Astrocyte of the cerebellum (primary cell): ENCODE data around the gene SGTB.
A peak's percentile ranks its signal among the peaks of the same experiment; 100 is the strongest.
"Not testable (repeated sequence)": the region's sequence is repeated elsewhere in the genome, so short reads cannot be mapped to it uniquely, and the experiment has no call there.

Experiments
- DNase-seq: peaks from one replicate; pipeline ENCODE4 v3.0.0-alpha.2; 2011; ENCODE audit warnings: low read depth
- H3K4me3 ChIP-seq: 2 replicates; pipeline ENCODE4 v1.5.1; 2011; ENCODE audit warnings: mild to moderate bottlenecking, low read depth, low read length, moderate library complexity
- CTCF ChIP-seq: IDR thresholded peaks from 2 replicates; pipeline ENCODE4 v1.5.1; 2012; ENCODE audit warnings: low read length, low read depth, moderate library complexity, mild to moderate bottlenecking; ENCODE audit errors: missing control alignments
- in situ Hi-C: cut with HindIII; loops from 2 replicates; pipeline ENCODE4 v1.10.0; 2017; ENCODE audit warnings: low sequenced_read_pairs

The SGTB gene

DNA sequence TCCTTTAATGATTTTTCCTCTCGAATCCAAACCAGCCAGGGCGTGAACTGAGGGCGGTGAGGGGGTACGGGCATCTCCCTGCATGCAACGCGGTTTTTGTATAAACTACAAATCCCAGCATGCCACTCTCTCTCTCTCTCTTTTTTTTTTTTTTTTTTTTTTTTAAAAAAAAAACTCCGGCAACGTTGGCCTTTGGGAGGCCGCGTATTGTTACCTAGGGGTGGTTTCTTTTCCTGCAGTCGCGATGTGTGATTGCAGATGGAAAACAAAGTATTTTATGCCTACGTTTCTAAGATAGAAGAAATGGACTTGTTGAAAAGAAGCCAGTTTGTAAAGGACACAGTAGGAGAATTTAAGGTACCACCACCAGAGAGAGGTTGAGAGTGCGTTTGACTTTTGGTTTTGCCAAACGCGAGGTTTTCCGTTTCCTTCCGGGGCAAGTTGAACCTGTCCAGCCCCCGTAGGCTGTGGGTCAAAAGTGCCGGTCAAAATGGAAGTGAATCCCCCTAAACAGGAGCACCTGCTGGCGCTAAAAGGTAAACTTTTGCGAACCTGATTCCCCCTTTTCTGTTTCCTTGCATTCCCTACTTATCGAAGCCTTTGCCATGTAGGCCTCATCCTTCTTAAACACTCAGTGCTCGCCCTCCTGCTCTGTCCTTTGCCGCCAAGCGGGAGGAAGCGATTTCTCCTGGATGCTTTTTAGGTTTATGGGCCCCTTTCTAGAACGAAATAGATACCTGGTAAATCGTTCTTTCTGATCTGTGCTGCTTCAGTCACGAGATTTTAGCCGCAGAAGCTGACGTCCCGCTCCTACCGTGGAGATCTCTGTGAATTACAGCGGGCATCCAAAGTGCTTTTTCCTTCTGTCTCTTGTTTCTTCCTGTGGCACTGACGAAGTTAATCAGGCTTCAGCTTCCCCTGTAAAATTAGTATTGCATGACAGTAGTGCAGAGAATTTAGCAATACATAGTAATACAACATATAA lies 97.0 kb downstream of the SGTB start, which contains the start of the genes SHLD3 and TRAPPC13:
Gene SHLD3, plus strand, starts transcription at position 457 of the 985 bp plus-strand sequence. CDS start 4,561 bp downstream, outside the sequence.
Gene TRAPPC13, plus strand, starts transcription at position 457 of the 985 bp plus-strand sequence. Its CDS starts 34 bp downstream, at position 491.
- peak; percentile 68 for DNase-seq
- in situ Hi-C loops: loop anchor here (5.0 kb wide), 1 partner anchor 57 kb away; no protein-coding TSS in a partner anchor
- TF ChIP-seq CTCF: no peak
- H3K4me3 ChIP-seq: peak within 1 kb of the TSS; percentile 85

DNA sequence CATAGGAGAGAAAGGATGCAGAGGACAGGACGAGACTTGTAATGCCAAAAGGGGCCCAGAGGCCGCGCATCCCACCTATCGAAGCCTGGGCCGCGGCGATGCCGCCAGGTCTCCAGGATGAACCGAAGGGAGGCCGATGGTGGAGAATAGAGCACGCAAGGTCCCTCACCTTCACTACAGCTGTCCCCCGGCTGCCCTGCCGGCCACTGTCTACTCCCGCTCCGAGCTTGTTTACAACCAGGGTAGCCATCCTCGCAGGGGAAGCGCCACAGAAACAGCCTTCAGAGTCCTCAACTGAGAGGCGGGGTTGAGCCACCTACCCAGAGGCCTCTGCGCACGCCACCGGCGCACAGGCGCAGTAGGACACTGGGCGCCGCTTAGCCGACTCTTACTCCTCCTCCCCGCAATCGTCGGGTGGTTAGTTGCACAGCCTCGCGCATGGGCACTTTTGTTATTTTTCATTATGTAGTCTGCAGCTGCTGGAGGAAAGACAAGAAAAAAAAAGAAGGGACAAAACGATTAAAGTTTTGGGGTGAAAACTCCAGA lies 97.8 kb downstream of the SGTB start, which contains the start of gene TRIM23:
Gene TRIM23, minus strand, starts transcription at position 309 of the 546 bp plus-strand sequence. Its CDS starts 59 bp downstream, at position 250.
- DNase-seq: peak; percentile 80
- in situ Hi-C loops: no loop called here
- peak within 1 kb of the TSS; percentile 85 for H3K4me3 ChIP-seq
- TF ChIP-seq CTCF: no peak

GRCh38 chr5:65623482-65623881 lies 98.4 kb downstream of the SGTB start:
- DNase-seq: no peak
- peak overlapping the region; percentile 85 for H3K4me3 ChIP-seq
- no peak for TF ChIP-seq CTCF
- in situ Hi-C loops: no loop called here

GRCh38 chr5:65621961-65622360 lies 99.9 kb downstream of the SGTB start:
- DNase-seq, in situ Hi-C loops, H3K4me3 ChIP-seq: not testable (repeated sequence)

GRCh38 chr5:65620021-65620420 lies 101.9 kb downstream of the SGTB start:
- H3K4me3 ChIP-seq: no peak overlapping the region
- no peak for DNase-seq
- in situ Hi-C loops: no loop called here
- no peak for TF ChIP-seq CTCF
